ACC112 (cell line): ENCODE measurements around the gene LAD1.
A peak's percentile ranks its signal among the peaks of the same experiment; 100 is the strongest.

Experiments
- H2AFZ ChIP-seq: fragments of 200-600 bp; sonication (generic); one replicate; pipeline ENCODE4 v1.6.0; 2017; ENCODE audit warnings: antibody characterized with exemption, low read length; ENCODE audit not compliant: unreplicated experiment
- H3K27ac ChIP-seq: fragments of 200-600 bp; sonication (generic); 2 replicates; pipeline ENCODE4 v1.5.1; 2014; ENCODE audit warnings: low read depth, mild to moderate bottlenecking, antibody characterized with exemption, low read length, moderate library complexity
- H3K27me3 ChIP-seq: fragments of 200-600 bp; sonication (generic); 2 replicates; pipeline ENCODE4 v1.6.1; 2014; ENCODE audit warnings: mild to moderate bottlenecking, antibody characterized with exemption, low read length, moderate library complexity, mixed read lengths; ENCODE audit not compliant: insufficient read depth
- H3K36me3 ChIP-seq: fragments of 200-600 bp; sonication (generic); 2 replicates; pipeline ENCODE4 v1.6.1; 2016; ENCODE audit warnings: mild to moderate bottlenecking, antibody characterized with exemption, low read length, moderate library complexity, mixed read lengths; ENCODE audit not compliant: insufficient read depth
- H3K4me1 ChIP-seq: fragments of 200-600 bp; sonication (generic); one replicate; pipeline ENCODE4 v1.6.1; 2016; ENCODE audit warnings: low read length, mixed read lengths; ENCODE audit not compliant: insufficient read depth, unreplicated experiment, control insufficient read depth
- H3K4me3 ChIP-seq: fragments of 200-600 bp; sonication (generic); 2 replicates; pipeline ENCODE4 v1.5.1; 2014; ENCODE audit warnings: mild to moderate bottlenecking, low read depth, low read length
- H3K79me2 ChIP-seq: fragments of 200-600 bp; sonication (generic); one replicate; pipeline ENCODE4 v1.6.0; 2016; ENCODE audit warnings: low read length; ENCODE audit not compliant: control insufficient read depth, unreplicated experiment, insufficient read depth

The LAD1 gene

GRCh38 chr1:201399018-201399351 lies at the start of gene LAD1:
LAD1 (minus strand) TSS chr1:201399324; CDS start chr1:201399306, 18 bp downstream.
- Histone ChIP-seq H3K4me1 (no peaks in the 10 kb centered on the region), H3K79me2 (no peaks in the 10 kb centered on the region), H3K36me3 (no peaks in the 10 kb centered on the region), H3K27me3 (peaks cover 82% of the 10 kb centered on the region), H3K27ac (no peak within 1 kb of the TSS), H3K4me3 (no peak within 1 kb of the TSS), H2AFZ (no peak within 1 kb of the TSS)

GRCh38 chr1:201447903-201448871 lies 49.1 kb upstream of the LAD1 start:
- H3K4me3 ChIP-seq = no peak overlapping the region
- no peaks in the 10 kb centered on the region for H3K36me3 ChIP-seq
- H3K27ac ChIP-seq = no peak overlapping the region
- no peaks in the 10 kb centered on the region for H3K27me3 ChIP-seq
- H3K4me1 ChIP-seq = peaks cover 19% of the 10 kb centered on the region
- no peaks in the 10 kb centered on the region for H3K79me2 ChIP-seq
- H2AFZ ChIP-seq = peak overlapping the region; percentile 6

GRCh38 chr1:201445310-201445709 lies 46.2 kb upstream of the LAD1 start:
- Histone ChIP-seq H3K27me3 (no peaks in the 10 kb centered on the region), H3K27ac (no peak overlapping the region), H3K36me3 (no peaks in the 10 kb centered on the region), H3K79me2 (no peaks in the 10 kb centered on the region), H2AFZ (no peak overlapping the region), H3K4me1 (peaks cover 9% of the 10 kb centered on the region), H3K4me3 (no peak overlapping the region)

GRCh38 chr1:201444792-201445191 lies 45.7 kb upstream of the LAD1 start:
- no peaks in the 10 kb centered on the region for H3K27me3 ChIP-seq
- H3K79me2 ChIP-seq = no peaks in the 10 kb centered on the region
- H2AFZ ChIP-seq = no peak overlapping the region
- peaks cover 8% of the 10 kb centered on the region for H3K4me1 ChIP-seq
- no peaks in the 10 kb centered on the region for H3K36me3 ChIP-seq
- H3K27ac ChIP-seq = no peak overlapping the region
- H3K4me3 ChIP-seq = no peak overlapping the region

GRCh38 chr1:201443747-201444146 lies 44.6 kb upstream of the LAD1 start:
- H3K79me2 ChIP-seq = no peaks in the 10 kb centered on the region
- no peak overlapping the region for H3K27ac ChIP-seq
- no peak overlapping the region for H3K4me3 ChIP-seq
- H2AFZ ChIP-seq = no peak overlapping the region
- no peaks in the 10 kb centered on the region for H3K36me3 ChIP-seq
- no peaks in the 10 kb centered on the region for H3K27me3 ChIP-seq
- H3K4me1 ChIP-seq = peaks cover 8% of the 10 kb centered on the region

- Histone ChIP-seq H3K79me2 (no peaks in the 10 kb centered on the region), H3K27ac (no peak overlapping the region), H3K27me3 (no peaks in the 10 kb centered on the region), H3K4me3 (no peak overlapping the region), H3K4me1 (peaks cover 7% of the 10 kb centered on the region), H2AFZ (no peak overlapping the region), H3K36me3 (no peaks in the 10 kb centered on the region)
These were observed 37.8 kb upstream of the LAD1 start for GRCh38 chr1:201436969-201437368.

GRCh38 chr1:201436393-201436792 lies 37.3 kb upstream of the LAD1 start:
- no peak overlapping the region for H2AFZ ChIP-seq
- H3K27ac ChIP-seq = no peak overlapping the region
- no peak overlapping the region; the same call in 1 of the 2 replicates for H3K4me3 ChIP-seq

GRCh38 chr1:201434266-201434665 lies 35.1 kb upstream of the LAD1 start:
- no peak overlapping the region for H3K4me3 ChIP-seq
- no peaks in the 10 kb centered on the region for H3K27me3 ChIP-seq
- no peak overlapping the region for H2AFZ ChIP-seq
- no peaks in the 10 kb centered on the region for H3K79me2 ChIP-seq
- H3K4me1 ChIP-seq = peaks cover 7% of the 10 kb centered on the region
- H3K27ac ChIP-seq = no peak overlapping the region
- H3K36me3 ChIP-seq = no peaks in the 10 kb centered on the region

More at GRCh38 chr1:201436393-201436792, 37.3 kb upstream of the LAD1 start:
- Histone ChIP-seq H3K4me1 (peaks cover 7% of the 10 kb centered on the region), H3K36me3 (no peaks in the 10 kb centered on the region), H3K79me2 (no peaks in the 10 kb centered on the region), H3K27me3 (no peaks in the 10 kb centered on the region)

GRCh38 chr1:201433609-201434008 lies 34.5 kb upstream of the LAD1 start:
- no peak overlapping the region for H3K27ac ChIP-seq
- H3K79me2 ChIP-seq = no peaks in the 10 kb centered on the region
- no peaks in the 10 kb centered on the region for H3K27me3 ChIP-seq
- no peak overlapping the region for H3K4me3 ChIP-seq
- no peaks in the 10 kb centered on the region for H3K36me3 ChIP-seq
- no peak overlapping the region for H2AFZ ChIP-seq
- peaks cover 7% of the 10 kb centered on the region for H3K4me1 ChIP-seq

- Histone ChIP-seq H3K4me3 (no peak overlapping the region), H2AFZ (no peak overlapping the region), H3K27ac (no peak overlapping the region), H3K4me1 (peaks cover under 1% of the 10 kb centered on the region), H3K36me3 (no peaks in the 10 kb centered on the region), H3K27me3 (no peaks in the 10 kb centered on the region), H3K79me2 (no peaks in the 10 kb centered on the region)
These were observed 31.7 kb upstream of the LAD1 start for GRCh38 chr1:201430776-201431175.
